NCI-H2107 treated with DMSO at 0.1 percent for 48 hours (cell line): Measurements from ENCODE around the gene MBD3L4.
A peak's percentile ranks its signal among the peaks of the same experiment; 100 is the strongest.
"Not testable (repeated sequence)": the region's sequence is repeated elsewhere in the genome, so short reads cannot be mapped to it uniquely, and the experiment has no call there.

Experiments
- DNase-seq: peaks from one replicate; lab custom pipeline; 2025; ENCODE audit not compliant: unreplicated experiment; lab: John Stamatoyannopoulos, UW

MBD3L4 gene

GRCh38 chr19:7040079-7040478 is at the start of gene MBD3L4:
Gene MBD3L4, minus strand, starts transcription at chr19:7040179. Its CDS starts 35 bp downstream, at chr19:7040144.
- not testable (repeated sequence) for DNase-seq

- no peak for DNase-seq
These were observed 49.0 kb upstream of the MBD3L4 start for GRCh38 chr19:7088999-7089398.

- DNase-seq, result no peak
These were observed 43.3 kb upstream of the MBD3L4 start for GRCh38 chr19:7083076-7083956.

GRCh38 chr19:7078008-7078407 is 38.0 kb upstream of the MBD3L4 start:
- DNase-seq, result no peak

GRCh38 chr19:7076151-7076550 is 36.2 kb upstream of the MBD3L4 start:
- no peak for DNase-seq

GRCh38 chr19:7074705-7075282 is 34.8 kb upstream of the MBD3L4 start:
- no peak for DNase-seq

GRCh38 chr19:7072541-7072940 is 32.6 kb upstream of the MBD3L4 start:
- no peak for DNase-seq

- DNase-seq, result no peak
These were observed 29.9 kb upstream of the MBD3L4 start for GRCh38 chr19:7069904-7070226.

- DNase-seq, result peak; percentile 83
These were observed 29.3 kb upstream of the MBD3L4 start, which contains the start of gene ZNF557 for GRCh38 chr19:7069042-7069903. Gene ZNF557, plus strand, starts transcription at chr19:7069703. Its CDS starts 5,372 bp downstream, at chr19:7075075.

GRCh38 chr19:7068599-7068998 is 28.6 kb upstream of the MBD3L4 start:
- no peak for DNase-seq

- DNase-seq, result no peak
These were observed 27.7 kb upstream of the MBD3L4 start for GRCh38 chr19:7067716-7068115.

- not testable (repeated sequence) for DNase-seq
These were observed 27.1 kb upstream of the MBD3L4 start for GRCh38 chr19:7067122-7067521.

- DNase-seq, result no peak
These were observed 23.9 kb upstream of the MBD3L4 start for GRCh38 chr19:7063764-7064418.

GRCh38 chr19:7063339-7063738 is 23.4 kb upstream of the MBD3L4 start:
- DNase-seq, result no peak

- DNase-seq, result not testable (repeated sequence)
These were observed 20.0 kb upstream of the MBD3L4 start for GRCh38 chr19:7059977-7060376.

- not testable (repeated sequence) for DNase-seq
These were observed 18.6 kb upstream of the MBD3L4 start, which contains the start of gene MBD3L3 for GRCh38 chr19:7058576-7058975. Gene MBD3L3, minus strand, starts transcription at chr19:7058676. Its CDS starts 71 bp downstream, at chr19:7058605.

- DNase-seq, result not testable (repeated sequence)
These were observed 16.4 kb upstream of the MBD3L4 start for GRCh38 chr19:7056371-7056770.

- DNase-seq, result not testable (repeated sequence)
These were observed 15.7 kb upstream of the MBD3L4 start for GRCh38 chr19:7055679-7056078.

- DNase-seq, result not testable (repeated sequence)
These were observed 14.8 kb upstream of the MBD3L4 start for GRCh38 chr19:7054635-7055368.

GRCh38 chr19:7052896-7053295 is 12.9 kb upstream of the MBD3L4 start:
- not testable (repeated sequence) for DNase-seq
